RPMI8226 (cell line): Measurements from ENCODE around the gene MME.

Experiments
- DNase-seq: peaks from one replicate; pipeline ENCODE4 v3.0.0-alpha.2; 2015

The MME gene

DNA sequence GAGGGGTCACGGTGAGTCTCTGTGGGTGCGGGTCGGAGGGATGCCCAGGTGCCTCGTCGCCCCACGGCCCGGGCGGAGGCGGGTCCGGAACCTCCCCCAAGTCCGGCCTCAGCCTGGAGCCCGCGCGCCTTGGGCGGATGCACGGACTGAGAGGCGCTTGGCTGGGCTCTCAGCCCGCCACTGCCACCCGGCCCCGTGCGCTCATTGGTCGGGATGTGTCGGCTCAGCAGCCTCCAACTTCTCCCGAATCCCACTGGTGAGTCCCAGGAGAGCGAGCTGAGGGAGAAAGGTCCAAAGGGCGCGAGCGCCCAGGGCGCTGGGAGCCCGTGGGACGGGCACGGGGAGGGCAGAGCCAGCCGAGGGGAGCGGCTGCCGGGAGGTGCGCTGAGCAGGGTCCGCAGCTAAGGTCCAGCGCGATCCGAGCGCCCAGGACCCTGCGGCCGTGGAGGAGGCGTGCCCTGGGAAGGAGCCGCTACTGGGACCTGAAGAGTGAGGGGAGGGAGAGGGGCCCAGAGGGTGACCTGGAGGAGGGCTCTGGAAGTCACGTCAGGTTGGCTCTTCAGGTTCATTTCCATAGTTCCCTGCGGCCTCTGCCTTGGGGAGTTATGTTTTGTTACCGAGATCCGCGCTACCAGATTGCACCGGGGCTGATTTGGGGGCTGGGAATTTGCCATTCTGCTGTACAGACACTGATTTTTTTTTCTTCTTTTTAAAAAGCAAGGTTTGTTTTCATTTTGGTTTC, at the start of gene MME:
MME (plus strand) TSS at position 574 of the 742 bp plus-strand sequence. CDS start 3,849 bp downstream, outside the sequence.
- DNase-seq: peak; percentile 64

DNA sequence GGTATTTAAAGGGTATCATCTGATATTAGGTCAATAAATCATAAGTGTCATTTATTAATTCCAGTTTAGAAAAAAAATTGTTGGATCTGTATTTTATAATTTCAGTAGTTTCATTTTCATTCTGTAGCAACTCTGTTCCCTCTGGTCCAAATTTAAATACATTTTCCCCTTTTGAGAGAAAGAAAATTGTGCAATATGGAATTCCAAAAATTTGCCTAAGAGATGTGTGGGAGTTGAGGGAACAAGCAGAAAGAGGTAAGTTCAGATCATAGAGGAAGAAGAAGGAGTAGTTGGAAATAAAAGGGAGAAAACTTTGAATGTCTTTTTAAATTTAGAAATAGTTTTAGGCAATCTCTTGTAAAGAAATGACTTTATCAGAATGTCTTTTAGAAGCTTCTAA, 48.9 kb upstream of the MME start:
- no peak for DNase-seq

DNA sequence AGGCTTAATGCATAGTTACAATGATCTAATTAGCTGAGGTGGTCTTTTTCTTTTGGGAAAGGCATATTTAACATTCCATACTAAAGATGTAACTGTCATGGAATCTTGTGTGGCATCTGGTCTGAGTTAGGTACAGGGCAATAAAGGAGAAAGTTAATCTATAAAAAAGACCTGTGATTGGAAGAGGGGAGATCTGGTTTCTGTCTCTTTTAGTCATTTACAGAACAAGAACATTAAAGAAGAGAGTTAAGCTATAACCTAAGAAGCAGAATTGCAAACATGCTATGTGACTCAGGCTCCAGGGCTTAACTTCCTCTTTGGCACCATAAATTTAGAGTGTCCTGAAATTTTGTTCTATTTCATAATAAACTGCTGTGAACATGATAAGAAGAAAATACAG, 47.2 kb upstream of the MME start:
- DNase-seq: no peak

DNA sequence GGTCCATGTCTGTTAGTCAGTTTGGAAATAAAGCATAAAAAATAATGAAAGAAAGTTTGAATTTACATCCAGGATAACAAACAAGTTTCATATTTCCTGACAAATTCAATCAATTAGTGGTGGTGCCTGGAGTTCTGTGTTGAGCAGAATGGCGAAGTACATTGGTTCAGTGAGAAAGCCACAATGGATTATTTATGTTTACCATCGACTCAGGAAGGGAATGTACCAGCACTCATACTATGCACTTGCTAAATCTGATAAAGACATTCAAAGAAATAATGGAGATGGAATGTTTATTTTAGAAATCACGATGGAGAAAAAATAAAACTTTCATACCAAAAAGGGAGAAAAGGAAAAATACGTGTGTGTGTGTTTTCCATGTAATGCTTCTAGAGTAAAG, 45.3 kb upstream of the MME start:
- no peak for DNase-seq

DNA sequence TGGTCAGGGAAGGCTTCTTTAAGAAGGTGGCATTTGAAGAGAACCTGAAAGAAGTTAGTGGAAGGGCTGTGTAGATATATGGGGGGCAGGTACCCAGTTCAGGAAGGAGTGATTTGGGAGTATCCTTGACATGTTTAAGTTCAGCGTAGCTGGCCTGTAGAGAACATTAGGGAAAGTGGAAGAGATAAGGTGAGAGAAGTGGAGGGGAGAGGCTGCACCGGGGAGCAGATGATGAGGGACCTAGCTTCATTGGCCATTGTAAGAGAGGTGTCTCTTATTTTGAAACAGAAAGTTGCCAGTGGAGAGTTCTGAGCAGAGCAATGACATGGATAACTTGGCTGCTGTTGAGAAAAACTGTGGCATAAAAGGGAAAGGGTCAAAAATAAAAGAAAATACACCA, 44.6 kb upstream of the MME start:
- no peak for DNase-seq

DNA sequence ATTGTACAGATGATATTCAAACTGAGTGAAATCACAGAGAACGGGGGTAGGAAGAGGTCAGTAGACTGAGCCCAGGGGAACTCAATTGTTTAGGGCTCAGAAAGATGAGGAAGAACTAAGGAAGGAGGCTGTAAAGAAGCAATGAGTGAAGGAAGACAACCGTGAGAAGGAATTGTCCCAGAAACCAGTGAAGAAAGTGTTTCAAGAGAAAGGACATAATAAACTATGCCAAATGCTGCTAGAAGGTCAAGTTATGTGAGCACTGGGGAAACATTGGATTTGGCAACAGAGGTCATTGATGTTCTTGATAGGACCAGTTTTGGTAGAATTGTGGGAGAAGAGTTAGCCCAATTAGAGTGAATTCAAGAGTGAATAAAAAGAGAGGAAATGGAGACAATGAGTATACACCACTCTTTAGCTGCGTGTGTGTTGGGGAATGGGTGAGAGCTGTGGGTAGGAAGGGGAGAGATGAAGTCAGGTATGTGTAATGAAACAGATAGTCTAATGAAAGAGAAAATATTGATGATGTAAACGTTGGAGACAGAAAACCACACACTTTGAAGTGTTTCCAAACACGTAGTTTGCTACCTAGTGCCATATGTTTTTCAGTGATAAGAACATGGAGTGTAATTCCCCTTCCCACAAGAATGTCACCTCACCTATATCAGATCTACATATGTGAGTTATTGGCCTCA, 42.5 kb upstream of the MME start:
- no peak for DNase-seq

DNA sequence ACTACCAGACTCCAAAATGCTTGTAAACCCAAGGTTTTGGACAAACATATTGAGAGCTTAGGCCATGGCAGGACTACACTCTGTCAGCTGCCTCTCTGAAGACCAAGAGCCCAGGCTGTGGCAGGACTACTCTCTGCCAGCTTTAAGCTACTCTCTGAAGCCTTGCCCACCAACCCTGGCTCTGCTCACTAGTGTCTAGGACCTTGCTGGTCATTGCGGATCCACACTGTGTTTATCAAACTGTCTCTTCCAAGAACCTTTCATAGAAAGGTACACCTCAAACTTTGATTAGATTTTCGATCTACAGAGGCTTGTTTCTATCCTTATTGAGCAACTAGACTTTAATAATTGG, 41.9 kb upstream of the MME start:
- no peak for DNase-seq

DNA sequence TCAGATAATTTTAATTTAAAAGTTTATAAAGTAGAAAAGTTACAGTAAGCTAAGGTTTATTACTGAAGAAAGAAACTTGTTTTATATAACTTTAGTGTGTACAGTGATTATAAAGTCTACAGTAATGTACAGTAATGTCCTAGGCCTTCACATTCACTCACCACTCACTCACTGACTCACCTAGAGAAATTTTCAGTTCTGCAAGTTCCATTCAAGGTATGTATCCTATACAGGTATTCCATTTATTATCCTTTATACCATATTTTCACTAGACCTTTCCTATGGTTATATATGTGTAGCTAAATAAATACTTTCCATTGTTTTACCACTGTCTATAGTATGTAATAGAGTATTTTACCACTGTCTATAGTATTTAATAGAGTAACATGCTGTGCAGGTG, 33.2 kb upstream of the MME start:
- DNase-seq: no peak

DNA sequence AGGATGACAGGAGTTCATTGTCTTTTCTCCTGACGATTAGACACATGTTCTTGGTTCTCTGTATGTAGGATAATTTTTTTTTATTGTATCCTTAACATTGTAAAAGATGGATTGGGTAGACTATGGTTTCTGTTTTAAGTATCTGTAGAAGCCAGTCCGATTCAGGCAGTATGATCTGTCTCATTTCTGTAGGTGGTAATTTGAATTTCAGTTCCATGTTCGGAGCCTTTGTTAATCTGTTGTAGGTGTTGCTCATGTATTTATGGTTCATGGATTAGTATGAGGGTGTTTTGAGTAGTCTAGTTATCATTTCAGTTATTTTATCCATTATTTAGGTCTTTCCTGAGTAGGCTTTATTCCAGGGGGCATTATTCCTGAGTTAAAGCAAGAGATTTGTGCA, 32.4 kb upstream of the MME start:
- no peak for DNase-seq

DNA sequence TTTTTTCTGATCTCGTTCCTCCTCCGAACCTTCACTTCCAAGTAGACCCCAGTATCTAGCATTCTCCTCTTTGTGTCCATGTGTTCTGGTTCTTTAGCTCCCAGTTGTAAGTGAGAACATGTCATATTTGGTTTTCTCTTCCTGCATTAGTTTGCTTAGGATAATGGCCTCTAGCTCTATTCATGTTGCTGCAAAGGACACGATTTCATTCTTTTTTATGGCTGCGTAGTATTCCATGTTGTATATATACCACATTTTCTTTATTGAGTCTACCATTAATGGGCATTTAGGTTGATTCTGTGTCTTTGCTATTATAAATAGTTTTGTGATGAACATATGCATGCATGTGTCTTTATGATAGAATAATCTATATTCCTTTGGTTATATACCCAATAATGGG, 30.2 kb upstream of the MME start:
- no peak for DNase-seq

DNA sequence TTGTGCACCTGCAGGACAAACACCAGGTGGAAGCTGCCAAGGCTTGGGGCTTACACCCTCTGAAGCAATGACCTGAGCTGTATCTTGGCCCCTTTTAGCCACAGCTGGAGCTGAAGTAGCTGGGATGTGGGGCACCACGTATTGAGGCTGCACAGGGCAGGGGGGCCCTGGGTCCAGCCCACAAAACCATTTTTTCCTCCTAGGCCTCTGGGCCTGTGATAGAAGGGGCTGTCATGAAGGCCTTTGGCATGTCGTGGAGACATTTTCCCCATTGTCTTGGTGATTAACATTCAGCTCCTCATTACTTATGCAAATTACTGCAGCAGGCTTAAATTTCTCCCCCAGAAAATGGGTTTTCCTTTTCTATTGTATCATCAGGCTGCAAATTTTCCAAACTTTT, 27.6 kb upstream of the MME start:
- DNase-seq: no peak

DNA sequence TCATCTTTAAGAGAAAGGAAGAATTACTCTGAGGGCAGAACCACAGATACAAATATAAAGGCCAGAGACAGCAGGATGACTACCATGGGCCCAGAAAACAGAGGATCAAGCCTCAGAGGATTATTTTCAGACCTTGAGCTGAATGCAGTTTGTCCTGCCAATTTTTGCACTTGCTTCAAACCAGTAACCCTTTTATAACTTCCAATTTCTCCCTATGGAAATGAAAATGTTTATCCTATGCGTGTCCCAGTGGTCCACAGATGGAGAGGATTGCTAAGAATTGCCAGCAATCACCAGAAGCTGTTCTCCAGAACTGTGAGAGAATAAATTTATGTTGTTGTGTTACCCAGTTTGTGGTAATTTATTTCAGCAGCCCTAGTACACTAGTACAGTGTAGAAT, 26.4 kb upstream of the MME start:
- DNase-seq: no peak

DNA sequence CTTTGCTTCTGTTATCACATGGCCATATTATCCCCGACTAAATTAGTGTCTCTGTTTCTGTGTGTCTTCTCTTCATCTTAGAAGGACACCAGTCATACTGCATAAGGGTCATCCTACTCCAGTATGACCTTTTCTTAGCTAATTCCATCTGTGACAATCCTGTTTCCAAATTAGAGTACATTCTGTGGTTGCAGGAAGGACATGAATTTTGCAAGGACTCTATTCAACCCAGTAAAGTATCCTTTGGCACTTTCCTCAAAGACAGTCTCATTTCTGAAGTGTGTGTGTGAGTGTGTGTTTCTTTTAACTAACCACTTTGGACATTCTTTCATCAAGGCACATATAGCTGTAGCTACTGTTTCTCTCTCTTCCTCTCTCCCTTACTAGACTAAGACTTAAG, 15.2 kb upstream of the MME start:
- no peak for DNase-seq

DNA sequence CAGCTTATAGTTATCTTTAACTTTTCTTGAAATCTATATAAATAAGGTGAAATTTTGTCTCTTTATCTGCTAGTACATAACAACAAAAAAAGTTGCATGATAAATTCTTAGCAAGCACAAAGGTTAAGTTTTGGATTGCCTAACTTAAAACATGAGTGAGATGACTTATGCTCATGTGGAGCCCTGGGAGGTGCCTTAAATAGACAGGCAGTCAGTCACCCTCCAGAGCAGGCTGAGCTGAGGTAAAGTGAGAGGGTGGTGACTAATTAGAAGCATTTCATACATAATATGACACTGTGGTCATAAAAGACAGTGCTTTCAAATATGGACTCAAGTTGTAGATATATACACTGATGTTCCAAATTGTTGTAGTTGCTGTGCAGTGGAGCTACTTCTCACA, 14.6 kb upstream of the MME start:
- DNase-seq: no peak

DNA sequence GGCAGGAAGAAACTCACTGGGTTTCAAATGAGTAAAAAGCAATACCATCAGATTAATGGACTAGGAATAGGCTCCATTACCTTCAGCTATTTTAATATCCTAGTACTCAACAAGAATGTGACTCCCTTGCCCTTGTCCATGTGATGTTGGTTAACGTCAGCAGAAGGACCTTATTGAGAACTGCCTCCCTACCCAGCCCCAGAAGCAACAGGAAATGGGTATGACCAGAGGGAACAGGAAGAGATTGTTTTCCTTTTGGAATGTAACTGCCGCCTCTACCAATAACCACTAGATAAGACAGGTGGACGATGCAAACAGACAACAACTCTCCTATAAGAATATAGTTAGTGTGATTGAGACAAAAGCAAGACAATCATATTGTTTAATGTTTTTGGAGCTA, 10.4 kb upstream of the MME start:
- DNase-seq: no peak

DNA sequence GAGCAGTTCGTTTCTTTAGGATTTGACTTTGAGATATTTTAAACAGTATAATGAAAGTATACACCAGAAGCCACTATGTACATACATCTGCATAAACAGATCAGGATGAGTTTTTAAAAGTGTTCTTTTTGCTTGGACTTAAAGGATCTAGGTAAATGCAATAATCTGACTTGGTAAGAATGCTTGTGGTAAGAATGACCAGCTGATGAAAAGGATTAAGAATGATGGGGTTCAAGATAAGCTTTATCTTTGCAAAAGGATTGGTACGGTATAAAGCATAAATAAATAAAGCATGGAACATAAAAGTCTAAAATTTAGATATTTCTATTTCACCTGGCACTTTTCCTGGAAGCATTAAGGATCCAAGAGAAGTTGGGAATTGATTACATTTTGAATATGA, 9.8 kb upstream of the MME start:
- no peak for DNase-seq

DNA sequence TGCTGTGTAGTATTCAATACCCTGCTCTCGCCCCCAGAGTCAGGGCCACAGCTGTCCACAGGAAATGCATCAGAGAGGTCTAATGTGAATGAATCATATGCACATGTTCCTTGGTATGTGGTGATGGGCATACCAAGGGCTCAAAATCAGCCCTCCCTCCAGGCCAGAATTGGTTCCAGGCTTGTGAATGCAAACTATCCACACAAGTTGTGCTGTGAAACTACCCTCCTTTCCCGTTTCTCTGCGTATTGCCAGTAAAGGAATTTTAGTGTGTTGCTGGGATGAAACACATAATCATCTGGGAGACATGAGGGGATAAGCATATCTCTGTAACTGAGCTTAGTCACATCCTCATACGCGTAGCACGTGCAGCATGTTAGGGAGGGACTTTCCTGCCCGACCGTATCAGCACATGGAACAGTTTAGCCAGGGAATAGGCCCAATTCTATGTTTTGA, 9.2 kb upstream of the MME start:
- DNase-seq: no peak

DNA sequence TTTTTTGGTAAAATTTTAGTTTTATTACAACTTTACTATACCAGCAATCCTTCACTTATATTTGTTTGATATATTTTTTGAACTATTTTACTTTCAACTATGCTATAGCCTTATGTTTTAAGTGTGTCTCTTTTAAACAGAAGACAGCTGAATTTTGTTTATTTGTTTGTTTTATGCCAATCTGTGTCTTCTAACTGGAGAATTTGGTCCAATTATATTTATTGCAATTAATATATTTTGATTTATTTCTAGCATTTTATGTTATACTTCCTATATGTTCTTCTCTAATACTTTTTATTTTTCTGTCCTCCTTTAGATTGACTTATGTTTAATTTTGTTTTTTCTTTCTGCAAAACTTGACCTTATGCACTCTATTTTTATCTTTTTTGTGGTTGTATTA, 4.9 kb upstream of the MME start:
- no peak for DNase-seq

DNA sequence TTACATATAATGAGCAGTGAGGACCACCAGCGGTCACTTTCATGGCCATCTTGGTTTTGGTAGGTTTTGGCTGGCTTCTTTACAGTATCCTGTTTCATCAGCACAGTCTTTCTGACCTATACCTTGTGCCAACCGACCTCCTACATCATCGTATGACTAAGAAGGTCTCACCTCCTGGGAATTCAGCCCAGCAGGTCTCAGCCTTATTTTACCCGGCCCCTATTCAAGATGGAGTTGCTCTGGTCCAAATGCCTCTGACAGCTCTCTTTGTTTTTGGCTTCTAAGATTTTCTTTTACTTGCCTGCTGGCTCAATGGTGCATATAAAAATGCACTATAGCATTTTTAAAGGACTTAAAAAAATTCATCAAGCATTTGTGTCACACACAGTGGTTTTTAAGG, 3.2 kb upstream of the MME start:
- DNase-seq: no peak

DNA sequence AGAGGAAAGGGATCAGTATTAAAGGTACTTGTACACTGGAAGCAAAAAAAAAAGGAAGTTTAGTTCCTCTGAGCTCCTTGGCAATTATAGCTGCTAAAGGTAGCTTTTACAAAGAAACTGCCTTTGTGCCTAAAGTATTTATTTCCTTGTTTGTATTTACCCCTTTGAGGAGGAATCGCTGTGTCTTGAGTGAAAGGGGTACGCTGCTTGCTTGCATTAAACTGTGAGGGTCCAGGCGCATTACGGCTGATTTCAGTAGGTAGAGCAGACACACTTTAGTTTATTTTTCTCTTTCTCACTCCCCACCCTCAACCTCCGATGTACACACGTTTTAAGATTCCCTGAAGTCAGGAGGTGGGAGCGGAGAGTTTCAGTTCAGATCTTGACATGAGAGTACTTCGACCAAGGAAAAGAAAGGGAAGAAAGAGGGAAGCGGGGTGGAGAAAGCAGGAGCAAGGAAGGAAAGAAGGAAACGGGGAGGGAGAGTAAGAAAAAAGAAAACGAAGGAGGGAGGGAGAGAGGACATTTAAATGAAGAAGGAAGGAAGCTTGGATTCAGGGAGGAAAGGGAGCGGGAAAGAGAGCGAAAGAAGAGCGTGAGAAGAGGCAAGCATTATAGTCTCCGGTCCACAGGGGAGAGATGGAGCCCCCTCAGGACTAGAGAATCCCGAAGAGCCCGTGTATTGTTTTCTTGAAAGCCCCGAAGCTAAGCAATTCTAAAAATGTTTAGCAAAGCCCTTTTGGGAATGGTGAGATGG, 1.2 kb upstream of the MME start:
- no peak for DNase-seq

DNA sequence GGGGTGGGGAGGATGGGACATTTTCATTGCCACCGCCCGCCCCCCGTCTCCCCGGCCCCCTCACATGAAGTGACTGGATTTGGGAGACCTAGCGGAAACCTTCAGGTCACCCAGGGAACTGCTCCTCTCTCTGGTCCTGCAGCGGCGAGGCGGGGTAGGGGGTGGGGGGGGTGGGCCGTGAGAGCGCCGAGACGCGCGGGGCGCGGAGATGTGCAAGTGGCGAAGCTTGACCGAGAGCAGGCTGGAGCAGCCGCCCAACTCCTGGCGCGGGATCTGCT, 712 bp upstream of the MME start:
- DNase-seq: peak; percentile 53

DNA sequence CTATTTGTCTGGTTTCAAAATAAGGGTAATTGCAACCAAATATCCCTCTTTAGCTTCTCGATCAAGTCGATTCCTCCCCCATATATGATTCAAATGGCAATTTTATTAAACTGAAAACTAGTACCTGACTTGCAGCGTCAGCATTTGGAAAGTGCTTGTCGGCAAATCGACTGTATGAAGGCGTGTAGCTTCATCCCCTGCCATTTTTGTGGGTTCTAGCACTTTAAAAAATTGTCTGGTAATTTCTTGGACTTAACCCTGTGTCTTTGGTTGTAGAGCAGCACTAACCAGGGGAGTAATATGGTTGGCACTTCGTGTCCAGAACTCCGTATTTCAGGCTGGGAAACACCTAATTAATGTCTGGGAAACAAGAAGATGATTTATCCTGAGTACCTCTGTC, 573 bp downstream of the MME start:
- peak; percentile 75 for DNase-seq

DNA sequence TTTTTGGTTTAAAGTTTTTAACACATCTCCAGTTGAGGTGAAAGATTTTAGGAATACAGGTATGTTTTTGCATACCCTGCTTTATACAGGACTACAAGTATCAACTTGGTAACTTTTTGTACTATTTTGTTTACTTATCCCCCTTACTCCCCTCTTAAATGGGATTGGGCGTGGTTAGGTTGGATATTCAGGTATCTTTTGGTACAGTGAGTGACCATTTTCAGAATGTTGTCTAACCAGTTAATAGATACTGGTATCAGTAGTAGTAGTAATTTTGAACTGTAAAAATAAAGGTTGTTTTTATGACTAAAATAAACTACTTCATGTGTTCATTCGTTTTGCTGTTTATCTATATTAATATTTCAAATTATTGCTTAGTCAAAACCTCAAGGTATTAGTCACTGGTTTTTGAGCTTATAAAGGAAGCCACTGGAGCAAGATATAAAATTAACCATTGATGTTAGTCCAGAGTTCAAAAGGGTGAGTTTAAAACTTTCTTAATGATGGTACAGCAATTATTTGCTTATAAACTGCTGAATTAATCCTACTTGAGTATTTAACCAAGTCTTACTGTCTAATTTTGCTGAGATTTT, 3.3 kb downstream of the MME start:
- DNase-seq: no peak

DNA sequence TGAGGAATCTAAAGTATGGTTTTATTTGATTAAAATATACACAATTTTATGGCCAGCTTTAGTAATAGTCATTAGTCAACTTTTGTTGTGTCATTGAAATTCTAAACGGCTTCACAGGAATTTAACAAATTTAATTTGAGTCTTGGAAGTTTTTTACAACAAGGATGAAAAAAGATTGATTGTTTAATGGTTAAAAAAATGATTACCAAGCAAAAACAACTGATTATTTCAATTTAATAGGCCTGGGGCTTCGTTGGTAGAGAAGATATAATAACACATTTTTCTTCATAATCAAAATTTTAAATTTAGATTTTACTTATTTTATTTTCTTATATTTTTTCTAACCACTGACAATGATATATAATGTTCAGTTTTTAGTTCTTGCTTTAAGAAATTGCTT, 4.4 kb downstream of the MME start:
- DNase-seq: no peak
